ENCODE data around the gene PPP1R15A. TPM values are rescaled to one million over a fixed set of nuclear protein-coding genes. Genes with fewer than 3 reads are reported as not detected.

Gene PPP1R15A
- 10 to 100 TPM; 70.2 to 97.3 (median 89.6) TPM for total RNA-seq (2021; fragmentation: NEBNext Ultra II Directional; extraction: Animal tissue kit (Norgen Biotek cat#: 25700))
- long read RNA-seq, transcript PPP1R15A-201 (3 exons, 2,378 nt) = major isoform, 167 of 196 reads
- long read RNA-seq, partial matches to known transcripts = 22 of 196 reads
- long read RNA-seq, other reads (novel, unspliced or antisense) = 5 of 196 reads

DNA sequence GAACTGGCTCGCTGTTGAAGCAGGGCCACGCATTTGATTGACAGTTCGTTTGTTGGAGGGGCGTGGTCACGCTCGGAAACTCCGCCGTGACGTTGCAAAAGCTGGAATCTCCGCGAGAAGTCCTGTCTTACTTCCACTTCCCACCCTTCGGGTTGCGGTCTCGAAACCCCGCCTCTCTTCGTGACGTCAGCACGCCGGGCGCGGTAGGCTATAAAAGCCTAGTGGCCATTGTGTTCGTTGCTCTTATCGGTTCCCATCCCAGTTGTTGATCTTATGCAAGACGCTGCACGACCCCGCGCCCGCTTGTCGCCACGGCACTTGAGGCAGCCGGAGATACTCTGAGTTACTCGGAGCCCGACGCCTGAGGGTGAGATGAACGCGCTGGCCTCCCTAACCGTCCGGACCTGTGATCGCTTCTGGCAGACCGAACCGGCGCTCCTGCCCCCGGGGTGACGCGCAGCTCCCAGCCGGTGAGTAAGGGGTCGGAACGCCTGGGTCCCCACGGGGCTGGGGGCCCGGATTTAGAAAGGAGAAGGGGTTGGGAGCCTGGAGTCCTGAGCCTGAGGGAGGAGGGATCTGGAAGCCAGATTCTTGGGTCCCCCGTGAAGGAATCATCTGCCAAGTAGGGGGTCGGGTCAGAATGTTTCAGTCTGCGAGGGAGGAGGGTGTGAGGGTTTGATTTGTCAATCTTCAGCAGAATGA, at the start of gene PPP1R15A:
TSS of gene PPP1R15A (plus strand) at position 240 of the 702 bp plus-strand sequence. CDS start 813 bp downstream, outside the sequence.
- Mint-ChIP-seq H3K27me3 (ENCODE audit: insufficient read depth) (peaks cover 49% of the 10 kb centered on the region), H3K36me3 (ENCODE audit: low read depth) (peaks cover 49% of the 10 kb centered on the region), H3K4me1 (ENCODE audit: low read depth) (peaks cover 44% of the 10 kb centered on the region)

DNA sequence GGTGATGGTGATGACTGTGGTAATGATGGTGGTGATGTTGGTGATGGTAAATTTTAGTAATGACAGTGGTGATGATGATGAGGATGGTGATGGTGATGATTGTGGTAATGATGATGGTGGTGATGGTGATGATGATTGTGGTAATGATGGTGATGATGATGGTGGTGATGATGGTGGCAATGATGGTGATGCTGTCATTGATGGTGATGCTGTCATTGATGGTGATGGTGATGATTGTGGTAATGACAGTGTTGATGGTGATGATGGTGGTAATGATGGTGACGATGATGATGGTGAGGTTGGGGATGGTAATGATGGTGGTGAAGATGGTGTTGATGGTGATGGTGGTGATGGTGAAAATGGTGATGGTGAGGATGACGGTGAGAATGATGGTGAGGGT, 49.7 kb upstream of the PPP1R15A start:
- H3K27me3 Mint-ChIP-seq (ENCODE audit: insufficient read depth) = peaks cover 3% of the 10 kb centered on the region
- no peak for DNase-seq
- no peak overlapping the region for H3K4me3 Mint-ChIP-seq
- no peak overlapping the region for H3K27ac Mint-ChIP-seq
- no peaks in the 10 kb centered on the region for H3K36me3 Mint-ChIP-seq (ENCODE audit: low read depth)
- no peaks in the 10 kb centered on the region for H3K9me3 Mint-ChIP-seq
- TF ChIP-seq, protein P1, sequence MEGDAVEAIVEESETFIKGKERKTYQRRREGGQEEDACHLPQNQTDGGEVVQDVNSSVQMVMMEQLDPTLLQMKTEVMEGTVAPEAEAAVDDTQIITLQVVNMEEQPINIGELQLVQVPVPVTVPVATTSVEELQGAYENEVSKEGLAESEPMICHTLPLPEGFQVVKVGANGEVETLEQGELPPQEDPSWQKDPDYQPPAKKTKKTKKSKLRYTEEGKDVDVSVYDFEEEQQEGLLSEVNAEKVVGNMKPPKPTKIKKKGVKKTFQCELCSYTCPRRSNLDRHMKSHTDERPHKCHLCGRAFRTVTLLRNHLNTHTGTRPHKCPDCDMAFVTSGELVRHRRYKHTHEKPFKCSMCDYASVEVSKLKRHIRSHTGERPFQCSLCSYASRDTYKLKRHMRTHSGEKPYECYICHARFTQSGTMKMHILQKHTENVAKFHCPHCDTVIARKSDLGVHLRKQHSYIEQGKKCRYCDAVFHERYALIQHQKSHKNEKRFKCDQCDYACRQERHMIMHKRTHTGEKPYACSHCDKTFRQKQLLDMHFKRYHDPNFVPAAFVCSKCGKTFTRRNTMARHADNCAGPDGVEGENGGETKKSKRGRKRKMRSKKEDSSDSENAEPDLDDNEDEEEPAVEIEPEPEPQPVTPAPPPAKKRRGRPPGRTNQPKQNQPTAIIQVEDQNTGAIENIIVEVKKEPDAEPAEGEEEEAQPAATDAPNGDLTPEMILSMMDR (IDR thresholded peaks at IDR 0.05) = no peak
- peaks cover 10% of the 10 kb centered on the region for H3K4me1 Mint-ChIP-seq (ENCODE audit: low read depth)

More for the DNA sequence above, at the start of gene PPP1R15A:
- peak; percentile 98 for DNase-seq
- Mint-ChIP-seq H3K4me3 (peak within 1 kb of the TSS; percentile 100), H3K9me3 (peaks cover 23% of the 10 kb centered on the region), H3K27ac (peak within 1 kb of the TSS; percentile 100)
- TF ChIP-seq, protein P1 (IDR thresholded peaks at IDR 0.05) = no peak; the same call in 1 of the 2 replicates

DNA sequence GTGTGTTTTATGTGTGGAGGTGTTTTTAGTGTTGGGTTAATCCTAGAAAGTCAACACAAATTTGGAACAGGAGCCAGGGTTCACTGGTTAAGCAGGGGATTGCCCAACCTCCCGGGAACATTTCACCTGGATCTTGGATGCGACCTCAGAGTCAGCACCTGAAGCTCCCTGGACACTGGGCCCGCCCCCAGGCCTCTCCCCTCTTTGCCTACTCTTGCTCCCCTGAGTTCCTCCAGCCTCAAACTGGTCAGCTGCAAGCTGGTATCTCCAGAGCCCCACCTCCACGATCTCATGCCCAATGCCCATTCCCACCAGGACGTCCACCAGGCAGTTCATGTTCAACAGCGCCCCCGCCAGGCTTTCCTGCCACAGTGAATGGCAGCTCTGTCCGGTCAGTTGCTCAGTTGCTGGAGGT, 45.6 kb upstream of the PPP1R15A start:
- TF ChIP-seq, protein P1 (IDR thresholded peaks at IDR 0.05) = peak; percentile 45
- Mint-ChIP-seq H3K27ac (no peak overlapping the region), H3K9me3 (no peaks in the 10 kb centered on the region), H3K36me3 (ENCODE audit: low read depth) (peaks cover 5% of the 10 kb centered on the region; the same call in 1 of the 2 replicates), H3K4me1 (ENCODE audit: low read depth) (no peaks in the 10 kb centered on the region), H3K27me3 (ENCODE audit: insufficient read depth) (peaks cover 3% of the 10 kb centered on the region; the same call in 1 of the 2 replicates), H3K4me3 (no peak overlapping the region)
- no peak for DNase-seq

DNA sequence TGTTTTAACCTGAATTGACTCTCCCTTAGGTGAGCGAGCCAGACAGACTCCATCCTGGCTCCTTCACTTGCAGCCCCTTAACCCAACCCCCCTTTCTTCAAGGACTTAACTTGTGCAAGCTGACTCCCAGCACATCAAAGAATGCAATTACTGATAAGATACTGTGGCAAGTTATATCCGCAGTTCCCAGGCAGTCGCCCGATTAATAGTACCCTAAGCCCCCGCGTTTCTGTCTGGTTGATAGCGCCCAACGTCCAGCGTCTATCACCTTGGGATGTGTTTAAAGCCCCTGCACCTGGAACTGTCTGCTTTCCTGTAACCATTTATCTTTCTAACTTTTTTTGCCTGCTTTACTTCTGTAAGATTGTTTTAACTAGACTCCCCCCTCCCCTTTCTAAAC, 42.1 kb upstream of the PPP1R15A start:
- Mint-ChIP-seq H3K36me3 (ENCODE audit: low read depth) (peaks cover 9% of the 10 kb centered on the region), H3K4me3 (no peak overlapping the region), H3K27me3 (ENCODE audit: insufficient read depth) (peaks cover 5% of the 10 kb centered on the region; the same call in 1 of the 2 replicates), H3K27ac (no peak overlapping the region), H3K9me3 (no peaks in the 10 kb centered on the region), H3K4me1 (ENCODE audit: low read depth) (peaks cover 5% of the 10 kb centered on the region; the same call in 1 of the 2 replicates)
- TF ChIP-seq, protein P1 (IDR thresholded peaks at IDR 0.05) = no peak
- no peak for DNase-seq

DNA sequence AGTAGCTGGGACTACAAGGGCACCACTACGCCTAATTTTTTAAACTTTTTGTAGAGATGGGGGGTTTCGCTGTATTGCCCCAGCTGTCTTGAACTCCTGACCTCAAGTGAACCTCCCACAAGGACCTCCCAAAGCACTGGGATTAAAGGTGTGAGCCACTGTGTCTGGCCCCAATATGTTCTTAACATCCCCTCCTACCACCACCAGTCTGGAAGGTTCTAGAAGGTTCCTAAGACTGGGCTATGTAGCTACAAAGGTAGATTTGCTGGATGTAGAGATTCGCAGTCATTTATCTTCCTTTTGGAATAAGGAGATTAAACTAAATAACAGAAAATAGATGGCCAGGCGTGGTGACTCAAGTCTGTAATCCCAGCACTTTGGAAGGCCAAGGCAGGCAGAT, 41.3 kb upstream of the PPP1R15A start:
- H3K4me1 Mint-ChIP-seq (ENCODE audit: low read depth) = peaks cover 9% of the 10 kb centered on the region
- H3K36me3 Mint-ChIP-seq (ENCODE audit: low read depth) = peaks cover 9% of the 10 kb centered on the region
- H3K27me3 Mint-ChIP-seq (ENCODE audit: insufficient read depth) = peaks cover 7% of the 10 kb centered on the region; the same call in 1 of the 2 replicates

More for the DNA sequence above, 41.3 kb upstream of the PPP1R15A start:
- no peak overlapping the region for H3K4me3 Mint-ChIP-seq
- TF ChIP-seq, protein P1 (IDR thresholded peaks at IDR 0.05) = no peak
- DNase-seq = no peak
- no peak overlapping the region for H3K27ac Mint-ChIP-seq
- no peaks in the 10 kb centered on the region for H3K9me3 Mint-ChIP-seq

All from HFFc6 (cell line).